ENCODE data around the gene GPC5. TPM values are rescaled to one million over a fixed set of nuclear protein-coding genes. Genes with fewer than 3 reads are reported as not detected.

GPC5 gene
- total RNA-seq, 2 experiments from 2014 or later = 2.4 TPM; not detected in 1

DNA sequence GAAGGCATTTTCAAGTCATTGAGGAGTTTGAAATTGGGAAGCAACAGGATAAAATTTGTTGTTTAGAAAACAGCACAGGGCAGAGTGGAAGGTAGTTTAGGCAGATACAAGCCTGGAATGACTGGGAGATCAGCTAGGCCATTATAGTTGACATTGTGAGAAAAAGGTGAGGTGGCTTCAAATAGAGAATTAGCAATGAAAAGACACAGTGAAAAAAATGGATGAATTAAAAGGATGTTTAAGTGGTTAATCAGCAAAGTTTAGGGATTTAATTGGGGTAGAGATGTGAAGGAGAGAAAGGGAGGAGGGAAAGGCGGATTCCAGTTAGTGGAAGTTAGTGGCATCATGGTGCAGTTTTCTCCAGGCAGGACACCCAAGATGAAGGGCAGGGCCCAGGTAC, 1257.7 kb downstream of the GPC5 start:
- H3K9me3 ChIP-seq (ENCODE audit: low read length) = no peaks in the 10 kb centered on the region

DNA sequence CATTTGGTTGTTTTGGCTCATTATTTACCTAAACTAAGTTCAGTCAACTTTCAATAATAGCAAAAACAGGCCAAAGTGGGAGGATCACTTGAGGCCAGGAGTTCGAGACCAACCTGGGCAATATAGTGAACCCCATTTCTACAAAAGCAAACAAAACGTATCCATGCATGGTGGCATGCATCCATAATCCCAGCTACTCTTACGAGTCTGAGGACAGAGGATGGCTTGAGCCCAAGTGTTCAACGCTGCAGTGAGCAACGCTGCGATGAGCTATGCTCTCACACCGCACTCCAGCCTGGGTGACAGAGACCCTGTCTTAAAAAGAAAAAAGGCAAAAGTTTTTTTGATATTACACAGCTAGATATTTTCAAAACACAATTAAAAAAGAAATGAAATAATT, 1258.2 kb downstream of the GPC5 start:
- no peak for DNase-seq (ENCODE audit: low spot score)
- Histone ChIP-seq H3K27ac (ENCODE audit: low read depth, low read length, poor library complexity, severe bottlenecking) (no peak overlapping the region), H3K4me3 (ENCODE audit: low read depth, low read length, poor library complexity, severe bottlenecking) (no peak overlapping the region), H2AFZ (ENCODE audit: low read length) (no peak overlapping the region), H3K4me1 (ENCODE audit: insufficient read depth, low read length, poor library complexity, severe bottlenecking) (no peaks in the 10 kb centered on the region), H3K36me3 (ENCODE audit: insufficient read depth, low read length) (no peaks in the 10 kb centered on the region), H4K20me1 (ENCODE audit: insufficient read depth, low read length) (no peaks in the 10 kb centered on the region), H3K9me3 (ENCODE audit: low read length) (no peaks in the 10 kb centered on the region), H3K9me2 (ENCODE audit: insufficient read depth, low read length) (no peaks in the 10 kb centered on the region), H3K4me2 (ENCODE audit: low read length) (no peak overlapping the region), H3K79me2 (ENCODE audit: insufficient read depth, low read depth, low read length) (no peaks in the 10 kb centered on the region)
- intact Hi-C loops (cut with micrococcal nuclease; ENCODE audit: unreplicated experiment) = no loop called here
- CTCF ChIA-PET (ENCODE audit: unreplicated experiment) = no interaction called here
- TF ChIP-seq EZH2phosphoT487 (IDR thresholded peaks at IDR 0.05; ENCODE audit: borderline replicate concordance, low read depth, low read length) = no peak
- TF ChIP-seq, protein P1, sequence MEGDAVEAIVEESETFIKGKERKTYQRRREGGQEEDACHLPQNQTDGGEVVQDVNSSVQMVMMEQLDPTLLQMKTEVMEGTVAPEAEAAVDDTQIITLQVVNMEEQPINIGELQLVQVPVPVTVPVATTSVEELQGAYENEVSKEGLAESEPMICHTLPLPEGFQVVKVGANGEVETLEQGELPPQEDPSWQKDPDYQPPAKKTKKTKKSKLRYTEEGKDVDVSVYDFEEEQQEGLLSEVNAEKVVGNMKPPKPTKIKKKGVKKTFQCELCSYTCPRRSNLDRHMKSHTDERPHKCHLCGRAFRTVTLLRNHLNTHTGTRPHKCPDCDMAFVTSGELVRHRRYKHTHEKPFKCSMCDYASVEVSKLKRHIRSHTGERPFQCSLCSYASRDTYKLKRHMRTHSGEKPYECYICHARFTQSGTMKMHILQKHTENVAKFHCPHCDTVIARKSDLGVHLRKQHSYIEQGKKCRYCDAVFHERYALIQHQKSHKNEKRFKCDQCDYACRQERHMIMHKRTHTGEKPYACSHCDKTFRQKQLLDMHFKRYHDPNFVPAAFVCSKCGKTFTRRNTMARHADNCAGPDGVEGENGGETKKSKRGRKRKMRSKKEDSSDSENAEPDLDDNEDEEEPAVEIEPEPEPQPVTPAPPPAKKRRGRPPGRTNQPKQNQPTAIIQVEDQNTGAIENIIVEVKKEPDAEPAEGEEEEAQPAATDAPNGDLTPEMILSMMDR (conservative IDR thresholded peaks at IDR 0.05; ENCODE audit: low read length) = no peak
- POLR2A ChIA-PET = no interaction called here
- no TSS peak for BruUV-seq (replicated peaks)

More for the DNA sequence above, 1257.7 kb downstream of the GPC5 start:
- ChIA-PET CTCF (ENCODE audit: unreplicated experiment) (no interaction called here), POLR2A (no interaction called here)
- DNase-seq (ENCODE audit: low spot score) = no peak
- Histone ChIP-seq H3K4me1 (ENCODE audit: insufficient read depth, low read length, poor library complexity, severe bottlenecking) (no peaks in the 10 kb centered on the region), H2AFZ (ENCODE audit: low read length) (no peak overlapping the region), H4K20me1 (ENCODE audit: insufficient read depth, low read length) (no peaks in the 10 kb centered on the region), H3K4me3 (ENCODE audit: low read depth, low read length, poor library complexity, severe bottlenecking) (no peak overlapping the region), H3K36me3 (ENCODE audit: insufficient read depth, low read length) (no peaks in the 10 kb centered on the region), H3K4me2 (ENCODE audit: low read length) (no peak overlapping the region), H3K27ac (ENCODE audit: low read depth, low read length, poor library complexity, severe bottlenecking) (no peak overlapping the region), H3K79me2 (ENCODE audit: insufficient read depth, low read depth, low read length) (no peaks in the 10 kb centered on the region), H3K9me2 (ENCODE audit: insufficient read depth, low read length) (no peaks in the 10 kb centered on the region)
- intact Hi-C loops (cut with micrococcal nuclease; ENCODE audit: unreplicated experiment) = no loop called here
- TF ChIP-seq EZH2phosphoT487 (IDR thresholded peaks at IDR 0.05; ENCODE audit: borderline replicate concordance, low read depth, low read length) = no peak
- TF ChIP-seq, protein P1 (conservative IDR thresholded peaks at IDR 0.05; ENCODE audit: low read length) = no peak
- no TSS peak for BruUV-seq (replicated peaks)

DNA sequence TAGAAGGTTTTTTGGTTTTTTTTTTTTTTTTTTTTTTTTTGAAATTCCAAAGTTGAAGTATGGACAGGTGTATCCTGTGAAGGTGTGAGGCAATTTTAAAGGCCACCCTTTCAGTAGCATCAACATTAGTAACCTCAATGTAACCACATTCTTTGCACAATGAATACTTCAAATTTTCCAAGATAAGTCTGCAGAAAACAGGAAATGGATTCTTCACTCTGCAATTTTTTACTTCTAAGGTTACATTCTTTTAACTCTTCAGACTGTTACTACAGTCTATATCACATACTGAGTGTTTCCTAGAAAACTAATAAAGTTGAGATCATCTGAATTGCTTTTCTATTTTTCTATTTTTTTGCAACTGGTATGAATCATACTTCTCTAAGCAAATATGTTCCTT, 1259.1 kb downstream of the GPC5 start:
- no peak overlapping the region for H2AFZ ChIP-seq (ENCODE audit: low read length)
- TF ChIP-seq, protein P1 (conservative IDR thresholded peaks at IDR 0.05; ENCODE audit: low read length) = no peak
- TF ChIP-seq EZH2phosphoT487 (IDR thresholded peaks at IDR 0.05; ENCODE audit: borderline replicate concordance, low read depth, low read length) = no peak
- intact Hi-C loops (cut with micrococcal nuclease; ENCODE audit: unreplicated experiment) = no loop called here
- H3K36me3 ChIP-seq (ENCODE audit: insufficient read depth, low read length) = no peaks in the 10 kb centered on the region
- no peak overlapping the region for H3K4me3 ChIP-seq (ENCODE audit: low read depth, low read length, poor library complexity, severe bottlenecking)
- H3K4me1 ChIP-seq (ENCODE audit: insufficient read depth, low read length, poor library complexity, severe bottlenecking) = no peaks in the 10 kb centered on the region
- DNase-seq (ENCODE audit: low spot score) = no peak
- no TSS peak for BruUV-seq (replicated peaks)
- no peak overlapping the region for H3K4me2 ChIP-seq (ENCODE audit: low read length)
- H3K9me2 ChIP-seq (ENCODE audit: insufficient read depth, low read length) = no peaks in the 10 kb centered on the region
- no peaks in the 10 kb centered on the region for H4K20me1 ChIP-seq (ENCODE audit: insufficient read depth, low read length)
- no peaks in the 10 kb centered on the region for H3K9me3 ChIP-seq (ENCODE audit: low read length)
- ChIA-PET CTCF (ENCODE audit: unreplicated experiment) (no interaction called here), POLR2A (no interaction called here)
- no peak overlapping the region for H3K27ac ChIP-seq (ENCODE audit: low read depth, low read length, poor library complexity, severe bottlenecking)
- no peaks in the 10 kb centered on the region for H3K79me2 ChIP-seq (ENCODE audit: insufficient read depth, low read depth, low read length)

Measured in OCI-LY7 (cell line).